Kidney capillary endothelial cell (primary cell): Measurements from ENCODE around the gene PASD1.
"Not testable (repeated sequence)": the region's sequence is repeated elsewhere in the genome, so short reads cannot be mapped to it uniquely, and the experiment has no call there.

Source experiments
- DNase-seq: peaks from one replicate; pipeline ENCODE4 v3.0.0-alpha.2; 2018; ENCODE audit warnings: low spot score

The PASD1 gene

DNA sequence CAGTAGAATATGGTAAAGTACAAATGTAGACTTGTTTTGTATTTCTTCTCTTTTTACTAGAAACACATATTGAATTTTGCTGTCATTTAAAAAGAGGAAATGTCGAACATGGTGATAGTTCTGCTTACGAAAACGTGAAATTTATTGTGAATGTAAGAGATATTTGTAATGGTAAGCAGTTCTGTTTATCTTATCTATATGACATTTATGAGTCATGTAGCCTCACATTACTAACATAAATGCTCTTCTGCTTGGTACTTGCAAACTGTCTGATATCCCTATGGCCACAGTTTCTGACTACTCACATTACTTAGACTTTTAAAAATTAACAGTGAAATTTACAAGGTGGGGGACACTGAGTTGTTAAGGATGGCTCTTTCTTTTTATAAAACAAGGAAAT is 57.9 kb downstream of the PASD1 start:
- DNase-seq, result no peak

DNA sequence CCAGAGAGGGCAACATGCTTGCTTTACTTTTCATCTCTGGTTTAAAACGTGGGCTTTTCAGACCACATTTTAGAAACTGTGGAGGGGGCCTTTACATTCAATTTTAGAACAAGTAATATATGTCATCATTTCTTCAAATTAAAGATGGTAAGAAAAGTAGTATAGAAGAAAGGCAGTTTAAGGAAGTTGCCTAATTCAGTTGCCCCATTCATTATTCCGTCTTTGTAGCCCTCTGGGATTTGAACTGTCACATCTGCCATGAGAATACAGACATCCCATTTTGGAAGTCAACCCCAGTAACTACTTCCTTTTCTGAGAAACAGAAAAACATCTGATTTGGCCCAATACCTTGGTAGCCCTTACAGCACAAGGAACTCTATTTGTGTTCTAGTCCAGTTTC is 61.2 kb downstream of the PASD1 start:
- DNase-seq, result no peak

DNA sequence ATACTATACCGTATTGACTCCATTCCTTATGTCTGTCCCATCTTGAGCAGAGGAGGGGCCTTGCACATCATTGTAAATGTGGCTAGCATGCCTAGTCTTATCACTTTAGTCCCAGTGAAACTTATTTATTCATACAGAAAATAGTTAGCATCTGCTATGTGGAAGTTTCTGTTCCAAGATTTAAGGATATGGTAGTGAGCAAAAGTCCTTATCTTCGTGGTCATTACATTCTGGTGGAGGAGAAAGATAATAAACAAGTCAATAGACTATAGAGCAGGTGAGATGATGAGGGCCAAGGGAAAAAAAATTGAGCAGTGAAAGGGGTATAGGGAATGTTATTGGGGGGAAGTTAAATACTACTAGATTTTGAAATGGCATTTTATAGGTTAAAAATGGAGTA is 68.3 kb downstream of the PASD1 start:
- DNase-seq, result no peak

DNA sequence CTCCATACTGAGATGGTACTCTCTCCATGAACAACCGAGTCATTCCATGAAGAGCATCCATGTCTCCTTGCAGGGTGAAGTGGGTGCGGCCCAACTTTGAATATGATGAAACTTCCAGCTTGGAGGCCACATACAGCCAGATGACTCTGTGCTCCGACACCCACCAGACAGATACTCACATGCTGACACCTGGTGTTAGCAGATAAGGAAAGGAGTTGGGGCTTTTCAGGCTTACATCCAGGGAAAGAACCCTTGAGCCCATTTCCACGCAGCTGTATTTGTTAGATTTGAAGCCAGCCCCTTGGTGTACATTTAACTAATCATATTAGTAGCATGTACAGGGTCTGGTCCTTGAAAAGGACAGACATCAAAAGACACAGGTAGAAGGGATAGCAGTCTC is 69.7 kb downstream of the PASD1 start:
- no peak for DNase-seq

DNA sequence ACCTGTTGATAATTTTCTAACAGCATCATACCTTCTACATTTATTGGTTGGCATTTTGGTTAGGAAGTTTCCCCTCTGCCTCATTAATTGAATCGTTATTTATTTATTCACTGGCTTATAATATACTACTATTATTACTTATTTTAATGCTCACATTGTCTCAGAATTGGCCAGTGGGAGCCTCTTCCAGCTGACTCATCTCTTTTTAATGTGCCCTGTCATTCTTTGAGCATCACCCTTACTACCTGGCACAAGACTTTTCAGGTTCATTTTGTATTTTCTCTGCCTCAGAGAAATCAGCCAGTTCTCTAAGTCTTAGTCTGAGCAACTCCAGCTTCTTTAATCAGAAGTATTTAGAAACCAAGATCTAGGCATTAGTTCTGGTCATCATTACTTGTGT is 71.5 kb downstream of the PASD1 start:
- no peak for DNase-seq

DNA sequence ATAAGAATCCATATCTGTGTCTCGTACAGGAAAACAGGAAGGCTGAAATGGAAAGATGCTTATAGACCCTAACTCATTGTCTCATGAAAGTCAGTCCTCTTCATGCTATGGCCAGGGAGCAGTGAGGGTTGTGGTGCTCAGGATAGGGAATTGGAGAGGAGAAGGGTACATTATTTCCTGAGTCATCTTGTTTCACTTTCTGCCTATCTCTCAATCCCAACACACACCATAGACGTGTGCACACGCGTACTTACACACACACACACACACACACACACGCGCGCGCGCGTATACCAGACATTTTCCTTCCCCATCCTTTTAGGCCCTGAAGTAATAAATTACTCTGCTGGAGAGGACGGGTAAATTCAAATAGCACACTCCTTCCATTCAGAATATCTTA is 78.1 kb downstream of the PASD1 start:
- DNase-seq, result no peak

DNA sequence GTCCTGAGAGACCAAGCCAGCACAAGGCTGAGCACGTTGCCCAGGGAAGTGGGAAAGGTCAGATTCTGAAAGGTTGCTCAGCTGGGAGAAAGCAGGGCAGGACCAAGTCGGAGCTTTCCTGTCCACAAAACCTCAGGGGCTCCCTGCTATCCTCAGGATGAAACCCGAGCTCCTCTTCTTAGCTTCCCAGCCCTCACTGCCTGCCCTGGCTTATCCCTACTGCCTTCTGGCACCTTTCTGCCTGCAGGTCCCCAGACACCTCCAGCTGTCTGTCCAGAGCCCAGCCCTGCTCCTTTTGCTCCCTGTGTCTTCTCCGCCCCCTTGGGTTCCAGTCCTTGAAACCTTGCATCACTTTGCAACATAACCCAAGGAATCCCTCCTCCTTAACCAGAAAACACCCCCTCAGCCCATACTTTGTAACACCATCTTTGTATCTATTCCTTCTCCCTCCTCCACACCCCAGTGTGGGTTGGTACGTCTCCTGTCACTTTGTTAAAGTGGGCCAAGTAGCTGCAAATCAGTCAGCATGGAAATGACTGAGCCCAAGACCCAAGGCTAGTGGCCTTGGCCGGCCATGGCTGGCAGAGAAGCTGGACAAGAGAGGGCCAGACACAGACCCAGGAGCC is 111.8 kb downstream of the PASD1 start:
- DNase-seq, result no peak

DNA sequence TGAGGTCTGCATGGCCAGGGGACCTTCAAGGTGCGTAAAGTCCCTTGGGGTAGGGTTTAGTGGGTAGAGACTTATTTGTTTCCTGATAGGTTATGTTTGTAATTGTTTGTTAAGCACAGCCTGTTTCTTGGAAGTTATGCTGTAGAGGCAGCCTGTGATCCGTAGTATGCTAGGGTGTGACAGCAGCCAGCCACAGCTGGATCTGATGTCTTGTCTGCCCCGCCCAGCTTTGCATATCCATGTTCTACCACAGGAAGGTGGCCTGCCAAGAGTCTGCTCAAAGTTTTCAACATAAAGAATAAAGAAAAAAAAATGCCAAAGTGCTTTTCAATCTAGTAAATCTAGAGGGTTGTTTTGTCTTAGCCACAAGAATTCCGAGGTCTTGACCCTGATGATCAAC is 112.7 kb downstream of the PASD1 start:
- no peak for DNase-seq

DNA sequence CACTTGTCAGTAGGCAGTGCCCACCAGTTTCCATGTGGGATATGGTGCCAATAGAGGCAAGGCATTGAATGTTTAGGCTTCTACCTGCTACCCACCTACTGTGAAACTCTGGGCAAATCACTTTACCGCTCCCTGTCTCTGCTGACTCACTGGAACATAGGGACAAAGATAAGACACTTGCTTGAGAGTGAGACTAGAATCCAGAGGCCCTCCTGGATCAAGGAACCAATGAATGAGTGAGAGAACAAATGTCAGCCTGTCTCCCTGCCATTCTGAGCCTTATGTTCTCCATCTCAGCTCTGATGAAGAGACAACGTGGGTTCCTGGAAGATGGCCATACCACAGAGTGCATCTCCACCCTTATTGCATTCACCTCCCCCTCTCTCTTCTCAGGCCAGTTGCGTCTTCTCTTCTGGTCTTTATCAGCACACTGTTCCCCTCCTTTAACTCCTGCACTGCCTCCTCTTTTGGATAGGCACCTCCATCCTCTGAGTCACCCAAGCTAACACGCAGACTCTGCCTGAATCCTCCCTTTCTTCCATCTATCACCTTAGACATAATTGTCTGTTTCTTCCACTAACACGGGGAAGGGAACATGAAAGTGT is 116.4 kb downstream of the PASD1 start:
- no peak for DNase-seq

DNA sequence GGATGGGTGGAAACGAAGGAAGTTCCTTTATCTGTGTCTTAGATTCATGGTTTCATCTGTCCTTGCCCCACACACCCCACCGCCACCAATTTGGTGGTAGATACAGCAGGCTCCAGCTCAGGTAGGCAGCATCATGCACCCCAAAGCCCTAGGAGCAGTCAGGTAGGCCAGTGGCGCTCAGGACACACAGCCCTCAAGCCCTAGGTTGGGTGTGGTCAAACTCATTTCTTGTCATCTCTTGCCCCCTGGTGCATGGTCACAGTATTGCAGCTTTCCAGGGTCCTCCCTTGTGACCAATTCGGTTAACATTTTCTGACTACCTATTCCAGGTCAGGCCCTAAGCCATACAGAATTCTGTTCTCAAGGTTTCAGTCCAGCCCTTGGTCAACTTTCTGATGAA is 117.3 kb downstream of the PASD1 start:
- DNase-seq, result peak; percentile 21

DNA sequence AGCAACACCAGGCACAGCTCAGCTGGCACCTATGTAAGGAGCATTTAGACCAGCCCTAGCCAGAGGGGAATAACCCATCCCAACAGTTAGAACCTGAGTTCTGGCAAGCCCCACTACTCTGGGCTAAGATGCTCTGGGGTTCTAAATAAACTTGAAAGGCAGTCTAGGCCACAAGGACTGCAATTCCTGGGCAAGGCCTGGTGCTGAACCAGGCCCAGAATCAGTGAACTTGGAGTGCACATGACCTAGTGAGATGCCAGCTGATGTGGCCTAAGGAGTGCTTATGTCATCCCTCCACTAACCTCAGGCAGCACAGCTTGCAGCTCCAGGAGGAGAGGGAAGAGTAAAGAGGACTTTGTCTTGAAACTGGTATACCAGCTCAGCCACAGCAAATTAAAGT is 124.2 kb downstream of the PASD1 start:
- no peak for DNase-seq

DNA sequence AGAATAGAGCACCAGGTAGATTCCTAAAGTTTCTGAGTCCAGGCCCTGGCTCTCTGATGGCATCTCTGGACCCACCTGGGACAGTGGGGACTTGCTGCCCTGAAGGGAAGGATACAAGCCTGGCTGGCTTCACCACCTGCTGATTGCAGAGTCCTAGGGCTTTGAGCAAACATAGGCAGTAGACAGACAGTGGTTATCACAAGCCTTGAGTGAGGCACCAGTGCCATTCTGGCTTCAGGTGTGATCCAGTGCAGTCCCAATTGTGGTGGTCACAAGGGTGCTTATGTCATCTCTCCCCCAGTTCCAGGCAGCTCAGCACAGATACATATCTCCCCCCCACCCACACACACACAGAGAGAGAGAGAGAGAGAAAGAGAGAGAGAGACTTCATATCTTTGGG is 125.2 kb downstream of the PASD1 start:
- no peak for DNase-seq

DNA sequence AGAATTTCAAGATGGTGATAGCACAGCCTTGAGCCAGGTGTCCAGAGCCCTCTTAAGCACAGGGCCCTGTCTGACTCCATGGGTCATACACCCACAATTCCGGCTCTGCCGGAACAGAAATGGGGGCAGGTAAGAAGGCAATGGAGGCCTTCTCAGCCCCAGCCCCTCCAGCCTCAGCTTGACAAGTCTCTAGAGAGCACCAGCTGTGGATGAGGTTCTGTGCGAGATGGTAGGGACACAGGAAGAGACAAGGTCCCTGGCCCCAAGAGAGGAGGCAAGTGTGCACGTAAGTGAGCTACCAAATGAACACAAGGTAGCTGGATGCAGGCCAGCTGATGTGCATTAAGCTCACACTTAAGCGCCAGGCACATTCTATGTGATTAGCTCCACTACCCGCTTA is 129.3 kb downstream of the PASD1 start:
- DNase-seq, result no peak

DNA sequence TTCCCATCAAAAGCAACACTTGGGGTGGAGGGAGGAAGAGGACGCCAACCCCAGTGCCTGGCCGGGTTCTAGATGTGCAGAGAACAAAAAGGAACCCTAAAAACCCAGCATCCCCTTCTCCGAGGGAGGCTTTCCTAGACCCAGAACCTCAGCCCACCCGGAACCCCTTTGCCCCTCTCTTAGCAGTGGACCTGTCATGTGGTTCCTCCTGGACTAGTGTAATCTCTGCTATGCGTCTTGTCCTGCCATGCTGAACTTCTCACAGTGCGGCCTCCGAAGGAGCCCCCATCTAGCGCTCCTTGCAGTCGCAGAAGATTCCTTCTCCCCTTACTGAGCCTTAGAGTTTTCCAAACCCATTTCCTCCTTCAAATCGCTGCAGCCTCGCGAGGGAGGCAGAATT is 130.6 kb downstream of the PASD1 start:
- no peak for DNase-seq

DNA sequence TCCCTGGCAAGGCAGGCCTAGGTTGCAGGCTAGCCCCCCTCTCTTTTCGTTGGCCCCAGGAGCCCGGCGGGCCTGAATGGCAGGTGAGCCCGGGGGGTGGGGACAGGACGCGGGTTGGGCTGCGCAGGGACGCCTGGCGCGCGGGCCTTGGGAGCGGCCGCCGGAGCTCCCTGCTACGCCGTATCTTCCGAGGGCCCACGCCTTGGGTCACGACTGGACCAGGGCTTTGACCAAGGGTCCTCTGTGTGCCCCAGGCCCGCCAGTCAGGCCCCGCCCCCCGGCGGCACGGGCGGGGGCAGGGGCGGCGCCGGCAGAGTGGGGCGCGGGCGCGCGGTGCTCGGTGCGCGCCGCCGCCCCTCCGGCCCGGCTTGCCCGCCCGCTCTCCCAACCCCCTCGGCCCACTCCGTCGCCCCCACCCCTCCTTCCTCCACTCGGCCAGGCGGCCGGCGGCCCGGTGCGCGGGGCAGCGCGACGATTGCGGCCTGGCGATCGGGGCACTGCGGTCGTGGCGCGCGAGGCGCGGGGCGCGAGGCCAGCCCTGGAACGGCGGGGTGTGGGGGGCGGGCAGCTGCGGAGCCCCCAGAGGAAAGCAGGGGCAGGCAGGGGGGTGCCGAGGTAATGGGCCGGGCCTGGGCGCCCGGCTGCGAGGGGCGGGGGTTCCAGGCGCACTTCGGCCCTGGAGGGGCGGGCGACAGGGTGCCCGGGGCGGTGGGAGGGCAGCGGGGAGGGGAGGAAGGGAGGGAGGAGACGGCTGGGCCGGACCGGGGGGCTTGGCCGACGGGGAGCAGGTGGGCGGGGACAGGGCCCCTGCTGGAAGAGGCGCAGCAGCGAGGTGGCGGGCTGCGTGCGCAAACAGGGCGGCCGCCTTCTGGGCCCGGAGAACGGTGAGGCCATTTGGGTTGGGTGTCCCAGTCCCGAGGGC is 131.4 kb downstream of the PASD1 start, which contains the start of gene PRRG3:
PRRG3 (plus strand) TSS at position 798 of the 922 bp plus-strand sequence. CDS start 3,357 bp downstream, outside the sequence.
- no peak for DNase-seq

DNA sequence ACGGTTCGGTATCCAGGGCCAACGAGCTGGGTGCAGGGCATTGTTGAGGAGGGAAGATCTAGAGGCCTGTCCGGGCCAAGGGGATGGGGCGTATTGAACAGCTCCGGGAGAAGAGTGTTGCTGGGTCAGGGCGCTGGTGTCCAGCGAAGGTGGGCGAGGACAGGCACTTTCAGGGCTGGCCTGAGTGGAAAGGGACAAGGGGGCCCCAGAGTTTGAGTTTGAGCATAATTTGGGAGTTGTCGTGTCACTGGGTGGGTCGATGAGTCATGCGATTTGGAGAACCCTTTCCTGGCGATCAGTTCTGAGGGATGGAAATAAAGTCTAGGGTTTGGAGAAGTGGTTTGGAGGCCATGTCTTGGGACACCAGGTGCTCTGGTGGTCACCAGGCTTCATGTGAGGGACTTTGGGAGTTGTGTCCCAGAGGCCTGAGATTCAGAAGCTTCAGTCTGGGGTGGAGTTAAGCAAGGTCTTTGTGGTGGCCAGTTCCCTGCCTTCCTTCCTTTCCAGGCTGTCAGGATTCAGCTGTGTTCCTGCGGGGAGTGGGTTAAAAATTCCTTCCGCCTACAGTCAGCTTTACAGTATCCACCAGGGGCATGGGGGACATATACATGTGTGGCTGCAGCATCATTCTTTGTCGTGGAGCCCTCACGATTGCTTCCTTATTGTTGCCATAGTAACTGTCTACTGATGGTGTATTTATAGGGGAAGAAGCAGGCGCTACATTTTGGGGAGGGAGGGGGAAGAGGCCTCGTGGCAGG is 132.3 kb downstream of the PASD1 start:
- no peak for DNase-seq

DNA sequence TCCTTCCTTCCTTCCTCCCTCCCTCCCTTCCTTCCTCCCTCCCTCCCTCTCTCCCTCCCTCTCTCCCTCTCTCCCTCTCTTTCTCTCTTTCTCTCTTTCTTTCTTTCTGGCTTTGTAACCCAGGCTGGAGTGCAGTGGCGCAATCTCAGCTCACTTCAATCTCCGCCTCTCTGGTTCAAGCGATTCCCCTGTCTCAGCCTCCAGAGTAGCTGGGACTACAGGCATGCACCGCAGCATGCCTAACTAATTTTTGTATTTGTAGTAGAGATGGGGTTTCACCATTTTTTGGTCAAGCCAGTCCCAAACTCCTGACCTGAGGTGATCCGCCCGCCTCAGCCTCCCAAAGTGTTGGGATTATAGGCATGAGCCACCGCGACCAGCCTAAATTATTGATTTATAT is 133.6 kb downstream of the PASD1 start:
- not testable (repeated sequence) for DNase-seq

DNA sequence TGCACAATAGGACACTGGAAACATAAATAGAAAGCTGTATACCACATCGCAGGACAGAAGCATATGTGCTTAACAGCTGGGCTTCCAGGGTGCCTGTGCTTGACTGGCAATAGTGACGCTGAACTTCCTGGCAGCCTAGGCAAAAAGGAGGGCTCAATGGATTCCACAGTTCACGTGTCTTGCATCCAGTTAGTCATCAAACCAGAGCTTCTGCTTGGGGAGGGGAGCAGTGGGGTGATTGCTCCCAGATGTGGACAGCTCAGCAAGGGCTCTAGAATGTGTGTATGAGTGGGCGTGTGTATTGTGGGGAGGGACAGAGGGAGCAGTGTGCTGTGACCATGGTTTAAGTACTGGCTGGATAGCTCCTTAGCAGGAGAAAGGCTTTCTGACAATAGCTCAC is 134.0 kb downstream of the PASD1 start:
- DNase-seq, result no peak

DNA sequence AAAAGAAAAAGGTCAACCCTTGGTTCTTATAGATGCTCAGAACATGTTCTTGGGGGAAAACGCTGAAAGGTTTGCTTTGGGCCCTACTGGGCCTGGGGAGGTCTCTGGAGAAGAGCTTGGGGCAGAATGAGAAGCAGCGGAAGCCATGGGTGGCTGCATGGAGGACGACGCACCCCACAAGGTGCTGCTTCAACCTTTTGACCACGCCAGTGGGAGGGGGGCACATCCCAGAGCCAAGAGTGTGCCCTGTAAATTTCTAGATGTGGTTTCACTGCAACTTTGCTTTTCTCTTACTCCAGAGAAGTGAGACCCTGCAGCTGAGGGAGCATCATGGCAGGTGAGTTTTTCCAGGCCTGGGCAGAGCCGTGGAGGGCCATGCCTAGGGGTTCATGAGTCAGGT is 135.0 kb downstream of the PASD1 start:
- DNase-seq, result no peak

DNA sequence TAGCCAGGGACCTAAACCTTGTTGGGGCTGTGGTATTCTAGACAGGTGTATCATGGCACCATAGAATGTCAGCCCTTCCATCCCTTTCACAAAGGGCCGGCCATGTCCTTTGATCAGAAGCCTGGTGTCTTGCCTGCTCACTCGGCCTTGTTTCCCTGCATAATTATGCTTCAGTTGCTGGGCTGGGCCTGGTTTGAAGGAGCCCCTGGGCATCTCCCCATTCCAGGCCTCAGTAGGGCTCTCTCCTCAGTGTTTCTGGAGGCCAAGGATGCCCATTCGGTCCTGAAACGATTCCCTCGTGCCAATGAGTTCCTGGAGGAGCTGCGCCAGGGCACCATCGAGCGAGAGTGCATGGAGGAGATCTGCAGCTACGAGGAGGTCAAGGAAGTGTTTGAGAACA is 136.3 kb downstream of the PASD1 start:
- no peak for DNase-seq

DNA sequence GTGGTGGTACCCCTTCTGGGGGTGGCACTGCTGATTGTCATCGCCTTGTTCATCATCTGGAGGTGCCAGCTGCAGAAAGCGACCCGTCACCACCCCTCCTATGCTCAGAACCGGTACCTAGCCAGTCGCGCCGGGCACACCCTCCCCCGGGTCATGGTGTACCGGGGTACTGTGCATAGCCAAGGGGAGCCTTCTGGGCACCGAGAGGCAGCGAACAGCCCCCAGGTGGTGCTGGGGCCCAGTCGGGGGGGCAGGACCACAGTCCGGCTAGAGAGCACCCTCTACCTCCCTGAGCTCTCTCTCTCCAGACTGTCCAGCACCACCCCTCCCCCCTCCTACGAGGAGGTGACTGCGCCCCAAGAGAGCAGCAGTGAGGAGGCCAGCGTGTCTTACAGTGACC is 137.1 kb downstream of the PASD1 start:
- no peak for DNase-seq

DNA sequence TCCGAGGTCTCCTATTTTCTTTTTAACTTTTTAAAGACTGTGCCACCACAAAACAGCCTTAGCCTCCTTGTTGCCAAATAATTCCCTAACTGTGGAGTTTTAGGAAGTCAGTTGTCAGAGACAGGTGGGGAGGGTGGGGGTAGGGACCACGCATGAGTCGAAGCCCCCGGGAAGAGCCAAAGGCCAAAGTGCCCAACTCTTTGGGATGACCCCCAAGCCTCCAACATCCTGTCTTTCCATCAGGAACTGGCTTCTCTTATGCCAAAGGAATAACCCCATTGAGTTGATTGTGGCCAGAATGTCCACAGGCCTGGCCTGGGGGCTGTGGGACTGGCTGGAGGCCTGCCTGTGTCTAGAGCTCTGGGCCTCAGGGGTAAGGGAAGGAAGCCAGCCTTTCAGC is 137.6 kb downstream of the PASD1 start:
- DNase-seq, result no peak
